ENCODE measurements around the gene KCNAB3.
"Not testable (repeated sequence)": the region's sequence is repeated elsewhere in the genome, so short reads cannot be mapped to it uniquely, and the experiment has no call there.

The KCNAB3 gene

DNA sequence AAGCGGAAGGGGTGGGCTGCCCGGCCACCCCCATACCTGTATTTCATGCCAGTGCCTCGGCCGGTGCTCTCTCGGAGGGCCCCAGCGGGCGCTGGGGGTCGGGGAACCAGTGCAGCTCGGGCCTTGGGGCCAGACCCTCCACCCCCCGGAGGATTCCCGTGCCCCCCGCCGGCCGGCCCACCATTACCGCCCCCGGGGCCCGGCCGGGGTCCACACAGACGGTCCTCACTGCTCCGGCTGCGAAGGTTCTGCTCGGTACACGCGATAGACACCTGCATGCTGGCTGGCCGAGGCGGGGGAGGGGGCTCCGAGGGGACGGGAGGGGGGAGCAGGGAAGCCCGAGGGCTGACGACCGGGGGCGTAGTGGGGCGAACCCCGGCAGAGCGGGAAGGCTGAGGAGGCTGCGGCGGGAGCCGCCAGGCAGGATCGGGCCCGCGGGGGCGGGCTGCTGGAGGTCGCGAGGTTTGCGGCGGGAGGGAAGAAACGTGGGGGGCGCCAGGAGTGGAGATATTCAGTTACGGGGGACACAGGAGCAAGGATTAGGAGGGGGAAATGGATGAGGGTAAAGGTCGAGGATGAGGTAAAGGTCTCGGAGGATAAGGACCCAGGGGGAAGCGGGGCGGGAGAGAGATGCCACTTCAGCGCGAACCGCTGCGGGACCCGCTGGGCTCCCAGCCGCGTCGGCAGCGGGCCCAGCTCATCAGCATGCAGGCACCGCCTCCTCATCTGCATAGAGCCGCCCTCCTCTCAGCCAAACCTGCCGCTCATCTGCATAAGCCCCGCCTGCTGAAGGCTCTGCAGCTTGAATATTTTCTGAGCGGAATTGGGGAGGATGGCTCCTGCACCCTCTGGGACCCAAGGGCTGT lies at the start of gene KCNAB3:
KCNAB3 (minus strand) TSS at position 699 of the 866 bp plus-strand sequence; CDS start at position 278, 421 bp downstream.
- peak; percentile 83 for DNase-seq (ENCODE audit: low spot score)

DNA sequence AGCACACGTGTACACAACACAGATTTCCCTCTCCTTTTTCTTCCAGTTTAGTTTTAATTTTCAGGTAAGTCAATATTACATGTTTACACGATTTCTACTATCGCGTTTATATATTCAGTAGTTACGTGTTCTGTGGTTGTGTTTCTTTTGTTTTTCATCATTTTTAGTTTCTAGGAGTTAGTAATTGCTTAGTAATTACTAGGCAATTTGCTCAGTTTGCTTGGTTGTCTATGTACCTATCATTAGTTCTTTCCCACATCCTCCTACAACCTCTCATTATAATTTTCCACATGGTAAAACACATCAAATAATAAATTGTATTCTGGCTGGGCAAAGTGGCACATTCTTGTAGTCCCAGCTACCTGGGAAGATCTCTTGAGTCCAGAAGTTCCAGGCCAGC lies 48.1 kb upstream of the KCNAB3 start:
- no peak for DNase-seq (ENCODE audit: low spot score)

DNA sequence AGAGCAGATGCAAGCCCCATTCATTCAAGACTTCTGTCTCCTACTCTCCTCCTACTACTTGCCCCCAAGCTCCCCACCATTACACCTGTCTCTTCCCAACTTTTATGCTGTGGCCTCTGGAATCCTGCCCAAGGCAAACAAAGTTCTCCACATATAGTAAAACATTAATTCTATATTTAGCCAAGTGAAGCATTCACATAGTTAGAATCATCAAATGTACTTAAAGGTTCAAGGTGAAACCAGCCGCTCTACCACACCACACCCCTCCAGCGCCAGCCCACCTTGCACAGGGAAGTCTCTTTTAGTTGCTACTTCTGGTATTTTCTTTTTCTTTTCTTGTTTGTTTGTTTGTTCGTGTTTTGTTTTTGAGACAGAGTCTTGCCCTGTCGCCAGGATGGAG lies 47.4 kb upstream of the KCNAB3 start:
- DNase-seq (ENCODE audit: low spot score) = no peak

DNA sequence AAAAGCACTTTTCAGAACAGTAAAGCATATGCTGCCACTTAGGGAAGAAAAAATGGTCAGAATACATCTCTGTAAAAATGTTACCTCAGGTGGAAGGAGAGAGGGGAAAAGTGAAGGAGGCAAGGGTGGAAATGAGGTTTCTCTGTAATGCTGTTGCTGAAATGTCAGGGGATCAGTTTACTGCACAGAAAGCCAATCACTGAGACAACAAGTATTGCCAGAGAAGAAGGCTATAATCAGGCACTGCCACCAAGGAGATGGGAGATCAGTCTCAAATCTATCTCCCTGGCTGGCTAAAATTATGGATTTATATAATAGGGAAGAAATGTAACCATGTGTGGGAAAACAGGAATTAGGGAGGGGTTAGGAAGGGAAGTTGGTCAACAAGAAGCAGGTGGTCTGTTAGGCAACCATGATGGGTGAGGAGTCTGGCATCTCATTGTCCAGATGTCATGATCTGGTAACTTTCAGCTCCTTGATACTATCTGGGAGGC lies 45.0 kb upstream of the KCNAB3 start:
- no peak for DNase-seq (ENCODE audit: low spot score)

DNA sequence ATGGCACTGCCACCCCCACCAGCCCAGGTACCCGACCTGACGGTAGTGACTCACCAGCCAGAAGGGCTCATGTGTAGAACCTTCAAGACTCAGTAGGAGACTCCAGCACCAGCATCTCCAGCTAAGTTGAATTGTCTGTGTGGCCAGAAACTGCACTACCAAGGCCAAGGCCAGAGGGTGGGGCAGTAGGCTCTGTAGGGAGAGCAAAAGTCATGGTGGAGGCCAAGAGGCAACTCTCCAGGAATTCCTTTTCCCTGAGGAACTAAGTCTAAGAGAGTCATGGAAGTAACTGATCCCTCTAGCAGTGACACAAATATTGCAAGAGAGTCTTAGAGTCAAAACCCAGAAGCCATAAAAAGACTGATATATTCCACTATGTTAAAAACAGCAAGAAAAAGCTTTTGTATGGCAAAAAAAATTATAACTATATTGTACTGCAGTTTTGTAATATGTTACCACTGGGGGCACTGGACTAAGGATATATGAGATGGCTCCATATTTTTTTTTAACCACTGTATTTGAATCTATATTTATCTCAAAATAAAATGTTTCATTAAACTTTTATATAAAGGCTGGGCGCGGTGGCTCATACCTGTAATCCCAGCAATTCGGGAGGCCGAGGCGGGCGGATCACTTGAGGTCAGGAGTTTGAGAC lies 42.6 kb upstream of the KCNAB3 start:
- no peak for DNase-seq (ENCODE audit: low spot score)

DNA sequence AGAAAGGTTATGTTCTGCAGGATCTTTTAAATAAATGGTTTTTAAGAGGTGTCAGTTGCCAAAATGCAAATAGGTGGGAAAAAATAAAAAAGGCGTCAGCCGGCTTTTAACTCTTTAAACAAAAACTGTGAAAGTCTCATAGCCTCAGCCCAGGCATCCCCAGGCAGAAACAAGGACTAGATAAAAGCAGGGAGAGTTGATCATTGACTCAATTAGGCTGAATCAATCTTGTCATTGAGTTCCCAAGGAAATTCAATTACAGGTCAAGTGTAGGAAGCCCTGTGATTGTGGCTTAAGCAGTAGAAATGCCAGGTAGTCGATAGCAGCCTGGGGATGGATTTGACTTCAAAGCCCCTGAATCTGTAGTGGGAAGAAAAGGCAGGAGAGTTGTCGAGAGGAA lies 42.0 kb upstream of the KCNAB3 start:
- DNase-seq (ENCODE audit: low spot score) = no peak

DNA sequence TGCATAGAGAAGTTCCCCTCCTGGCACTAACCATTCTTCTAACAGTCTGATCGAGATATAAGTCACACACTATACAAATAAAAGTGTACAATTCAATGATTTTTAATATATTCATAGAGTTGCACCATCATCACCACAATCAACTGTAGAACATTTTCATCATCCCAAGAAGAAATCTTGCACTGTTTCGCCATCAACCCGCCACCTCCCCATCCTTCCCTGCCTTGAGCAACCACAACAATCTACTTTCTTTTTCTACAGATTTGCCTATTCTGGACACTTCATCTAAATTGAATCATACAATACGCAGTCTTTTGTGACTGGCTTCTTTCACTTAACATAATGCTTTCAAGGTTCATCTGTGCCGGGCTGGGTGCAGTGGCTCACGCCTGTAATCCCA lies 39.8 kb upstream of the KCNAB3 start:
- DNase-seq (ENCODE audit: low spot score) = no peak

DNA sequence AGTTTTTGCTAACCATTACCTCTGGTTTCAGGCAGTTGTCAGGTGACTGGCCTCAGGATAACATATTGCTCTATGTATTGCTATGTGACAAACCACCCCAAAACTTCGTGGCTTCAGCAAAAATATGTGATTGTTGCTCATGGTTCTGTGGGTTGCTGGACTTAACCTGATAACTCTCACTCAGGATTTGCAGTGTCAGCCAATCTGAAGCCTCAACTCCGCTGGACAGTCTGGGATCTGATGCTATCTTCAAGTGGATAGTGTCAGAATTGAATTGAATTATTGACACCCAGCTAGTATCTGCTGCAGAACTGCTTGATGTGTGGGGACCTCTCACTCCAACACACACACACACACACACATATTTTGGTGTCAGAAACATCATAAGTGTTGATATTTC lies 38.1 kb upstream of the KCNAB3 start:
- no peak for DNase-seq (ENCODE audit: low spot score)

DNA sequence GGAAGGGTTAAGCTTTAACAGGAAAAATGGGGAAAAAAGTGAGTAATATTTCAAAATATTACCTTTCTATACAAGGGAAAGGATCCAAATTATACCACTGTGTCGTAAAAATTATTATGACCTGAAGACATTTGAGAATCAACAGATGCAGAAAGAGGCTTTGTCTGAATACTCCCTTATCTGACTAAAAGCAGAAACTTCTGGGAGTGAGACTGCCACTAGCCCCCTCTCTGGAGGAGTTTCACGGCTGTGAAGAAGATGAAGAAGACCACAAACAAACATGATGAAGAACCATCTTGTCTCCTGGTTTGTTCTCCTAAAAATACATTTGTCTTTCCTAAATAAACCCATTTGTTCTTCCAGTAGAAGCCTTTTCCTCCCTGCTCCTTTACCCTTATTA lies 31.8 kb upstream of the KCNAB3 start:
- DNase-seq (ENCODE audit: low spot score) = no peak

DNA sequence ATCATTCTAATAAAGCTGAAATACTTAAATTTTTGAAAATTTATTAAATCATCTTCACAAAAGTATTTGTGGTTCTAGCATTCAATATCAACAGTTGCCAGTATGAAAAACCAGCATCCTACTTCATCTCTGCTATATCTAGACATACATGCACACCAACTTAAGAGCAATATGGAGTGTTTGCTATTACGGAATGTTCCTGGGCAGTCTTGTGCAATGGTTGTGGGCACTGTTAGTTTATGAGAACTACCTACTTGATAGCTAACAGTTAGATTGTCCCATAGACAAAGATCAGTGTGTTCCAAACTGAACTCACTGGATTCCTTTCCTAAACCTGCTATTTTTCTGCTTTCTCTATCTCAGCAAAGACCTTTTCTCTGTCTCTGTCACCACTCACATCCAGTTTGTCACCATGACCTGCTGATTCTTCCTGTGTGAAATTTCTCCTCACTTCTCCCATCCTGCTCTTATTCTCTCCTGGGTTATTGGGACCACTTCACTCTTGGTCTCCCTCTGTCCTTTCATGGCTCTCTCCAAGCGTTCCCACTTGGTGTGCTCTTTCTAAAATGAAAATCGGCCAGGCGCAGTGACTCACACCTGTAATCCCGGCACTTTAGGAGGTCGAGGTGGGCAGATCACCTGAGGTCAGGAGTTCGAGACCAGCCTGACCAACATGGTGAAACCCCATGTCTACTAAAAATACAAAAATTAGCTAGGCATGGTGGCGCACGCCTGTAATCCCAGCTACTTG lies 30.0 kb upstream of the KCNAB3 start:
- DNase-seq (ENCODE audit: low spot score) = no peak

DNA sequence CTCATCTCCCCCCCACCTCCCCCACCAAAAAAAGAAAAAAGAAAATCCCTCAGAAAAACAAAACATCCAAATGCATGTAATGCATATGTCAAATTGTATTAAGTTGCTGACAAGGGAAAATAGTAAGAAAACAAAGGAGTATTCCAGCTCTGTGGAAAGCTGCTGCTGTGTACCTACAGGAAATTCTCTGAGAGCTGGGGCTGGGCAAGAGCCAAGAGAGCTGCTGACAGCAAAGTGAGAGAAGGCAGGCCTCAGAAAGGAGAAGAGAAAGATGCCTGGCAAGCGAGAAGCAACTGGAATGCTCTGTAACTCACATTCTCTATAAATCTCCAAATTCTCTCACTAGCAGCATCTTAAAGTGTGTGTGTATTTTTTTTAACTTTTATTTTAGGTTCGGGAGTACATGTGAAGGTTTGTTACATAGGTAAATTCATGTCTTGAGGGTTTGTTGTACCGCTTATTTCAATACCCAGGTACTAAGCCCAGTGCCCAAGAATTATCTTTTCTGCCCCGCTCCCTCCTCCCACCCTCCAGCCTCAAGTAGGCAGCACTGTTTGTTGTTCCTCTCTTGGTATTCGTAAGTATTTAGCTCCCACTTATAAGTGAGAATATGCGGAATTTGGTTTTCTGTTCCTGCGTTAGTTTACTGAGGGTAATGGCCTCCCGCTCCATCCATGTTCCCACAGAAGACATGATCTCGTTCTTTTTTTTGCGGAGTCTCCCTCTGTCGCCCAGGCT lies 26.7 kb upstream of the KCNAB3 start:
- peak; percentile 30 for DNase-seq (ENCODE audit: low spot score)

DNA sequence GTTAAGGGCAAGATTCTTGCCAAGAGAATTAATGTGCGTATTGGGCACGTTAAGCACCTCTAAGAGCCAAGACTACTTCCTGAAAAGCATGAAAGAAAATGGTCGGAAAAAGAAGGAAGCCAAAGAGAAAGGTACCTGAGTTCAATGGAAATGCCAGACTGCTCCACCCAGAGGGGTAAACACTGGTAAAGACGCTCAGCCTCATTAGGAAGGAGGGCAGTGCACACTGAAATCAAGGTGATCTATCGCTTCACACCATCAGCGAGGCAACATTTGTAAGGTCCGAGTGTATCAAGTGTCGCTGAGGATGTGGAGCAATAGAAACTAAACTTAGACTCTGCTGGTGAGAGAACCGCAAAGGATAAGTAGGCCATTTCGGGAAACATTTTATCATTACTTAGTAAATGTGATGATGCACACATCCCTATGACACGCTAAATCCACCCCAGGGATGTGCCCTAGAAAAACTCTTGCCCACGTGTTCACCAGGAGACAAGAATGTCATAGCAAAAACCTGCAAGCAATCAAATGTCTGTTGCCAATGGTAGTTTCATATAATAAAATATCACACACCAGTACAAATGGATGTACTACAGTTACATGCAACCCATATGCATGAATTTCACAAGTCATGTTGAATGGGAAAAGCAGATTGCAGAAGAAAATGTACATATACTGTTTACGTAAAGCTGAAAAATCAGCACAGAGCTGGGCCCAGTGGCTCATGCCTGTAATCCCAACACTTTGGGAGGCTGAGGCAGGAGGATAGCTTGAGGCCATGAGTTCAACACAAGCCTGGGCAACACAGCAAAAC lies 26.0 kb upstream of the KCNAB3 start:
- DNase-seq (ENCODE audit: low spot score) = peak; percentile 33

DNA sequence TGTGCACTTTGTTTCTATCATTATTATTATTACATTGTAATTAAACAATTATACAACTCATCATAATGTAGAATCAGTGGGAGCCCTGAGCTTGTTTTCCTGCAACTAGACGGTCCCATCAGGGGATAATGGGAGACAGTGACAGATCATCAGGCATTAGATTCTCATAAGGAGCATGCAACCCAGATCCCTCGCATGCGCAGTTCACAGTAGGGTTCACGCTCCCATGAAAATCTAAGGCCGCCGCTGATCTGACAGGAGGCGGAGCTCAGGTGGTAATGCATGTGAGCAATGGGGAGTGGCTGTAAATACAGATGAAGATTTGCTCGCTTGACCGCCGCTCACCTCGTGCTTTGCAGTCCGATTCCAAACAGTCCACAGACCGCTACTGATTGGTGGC lies 23.6 kb upstream of the KCNAB3 start:
- DNase-seq (ENCODE audit: low spot score) = not testable (repeated sequence)

DNA sequence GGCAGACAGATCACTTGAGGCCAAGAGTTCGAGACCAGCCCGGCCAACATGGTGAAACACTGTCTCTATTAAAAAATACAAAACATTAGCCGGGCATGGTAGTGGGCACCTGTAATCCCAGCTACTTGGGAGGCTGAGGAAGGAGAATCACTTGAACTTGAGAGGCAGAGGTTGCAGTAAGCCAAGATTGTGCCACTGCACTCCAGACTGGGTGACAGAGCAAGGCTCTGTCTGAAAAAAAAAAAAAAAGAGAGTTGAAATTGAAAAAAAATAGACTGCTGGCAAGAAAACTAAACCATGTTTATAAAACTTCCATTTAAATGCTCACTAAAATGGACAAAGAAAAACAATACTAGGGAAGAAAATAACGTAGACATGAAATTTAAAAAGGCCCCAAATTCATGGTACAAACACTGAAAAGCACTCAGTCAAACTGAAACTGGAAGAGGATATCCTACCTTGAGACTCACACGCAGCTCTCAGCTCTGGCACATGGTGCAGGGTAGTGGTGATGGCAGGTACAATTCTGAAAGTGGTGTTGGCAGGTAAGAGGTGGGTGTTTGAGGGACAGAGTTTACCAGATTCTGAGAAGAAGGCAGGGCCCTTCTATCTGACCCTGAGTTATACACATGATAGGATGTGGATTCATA lies 21.6 kb upstream of the KCNAB3 start:
- no peak for DNase-seq (ENCODE audit: low spot score)

DNA sequence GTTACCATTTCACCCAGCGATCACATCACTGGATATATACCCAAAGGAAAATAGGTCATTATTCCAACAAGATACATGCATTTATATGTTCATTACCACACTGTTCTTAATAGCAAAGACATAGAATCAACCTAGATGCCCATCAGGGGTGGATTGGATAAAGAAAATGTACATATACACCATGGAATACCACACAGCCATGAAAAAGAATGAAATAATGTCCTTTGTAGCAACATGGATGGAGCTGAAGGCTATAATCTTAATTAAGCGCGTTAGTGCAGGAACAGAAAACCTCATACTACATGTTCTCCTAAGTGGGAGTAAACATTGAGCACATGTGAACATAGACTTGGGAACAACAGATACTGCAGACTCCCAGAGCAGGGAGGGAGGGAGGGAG lies 20.9 kb upstream of the KCNAB3 start:
- no peak for DNase-seq (ENCODE audit: low spot score)

DNA sequence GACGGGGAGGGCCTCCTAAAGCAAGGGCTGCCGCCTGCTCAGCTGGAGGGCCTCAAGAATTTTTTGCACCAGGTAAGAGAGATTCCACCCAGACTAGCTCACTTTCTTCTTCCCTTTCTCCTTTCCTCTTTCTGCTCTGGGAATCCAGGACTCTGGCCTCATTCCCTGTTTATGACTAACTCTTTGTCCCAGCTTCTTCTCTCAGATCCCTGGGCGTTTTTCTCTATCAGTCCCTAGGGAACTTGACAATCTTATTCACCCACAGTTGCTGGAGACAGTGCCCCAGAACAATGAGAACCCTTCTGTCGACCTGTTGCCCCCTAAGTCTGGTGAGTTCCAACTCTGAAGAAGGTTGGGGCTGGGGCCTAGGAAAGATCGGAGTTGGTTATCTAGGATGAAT lies 18.0 kb upstream of the KCNAB3 start:
- DNase-seq (ENCODE audit: low spot score) = no peak

DNA sequence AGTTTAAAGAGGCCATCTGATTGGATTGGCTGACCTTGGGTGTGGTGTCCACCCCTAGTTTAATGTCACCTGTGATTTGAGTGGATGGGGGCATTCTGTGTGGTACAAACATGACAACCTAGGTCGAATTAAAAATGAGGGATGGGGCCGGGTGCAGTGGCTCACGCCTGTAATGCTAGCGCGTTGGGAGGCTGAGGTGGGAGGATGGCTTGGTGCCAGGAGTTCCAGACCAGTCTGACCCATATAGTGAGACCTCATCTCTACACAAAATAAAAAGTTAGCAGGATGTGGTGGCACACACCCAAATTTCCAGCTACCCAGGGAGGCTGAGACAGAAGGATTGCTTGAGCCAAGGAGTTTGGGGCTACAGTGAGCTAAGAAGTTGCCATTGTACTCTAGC lies 16.8 kb upstream of the KCNAB3 start:
- no peak for DNase-seq (ENCODE audit: low spot score)

DNA sequence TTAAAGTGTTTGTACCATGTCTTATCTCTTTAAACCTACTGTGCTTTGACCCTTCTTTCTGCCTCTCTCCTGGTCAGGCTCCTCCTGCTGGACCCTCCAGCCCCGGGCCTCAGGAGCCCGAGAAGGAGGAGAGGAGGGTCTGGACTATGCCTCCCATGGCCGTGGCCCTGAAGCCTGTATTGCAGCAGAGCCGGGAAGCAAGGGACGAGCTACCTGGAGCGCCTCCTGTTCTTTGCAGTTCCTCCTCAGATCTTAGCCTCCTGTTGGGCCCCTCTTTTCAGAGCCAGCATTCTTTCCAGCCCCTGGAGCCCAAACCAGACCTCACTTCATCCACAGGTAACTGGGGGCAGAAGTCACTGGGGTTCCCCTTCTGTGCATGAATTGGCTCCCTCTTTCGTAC lies 16.0 kb upstream of the KCNAB3 start:
- DNase-seq (ENCODE audit: low spot score) = no peak

DNA sequence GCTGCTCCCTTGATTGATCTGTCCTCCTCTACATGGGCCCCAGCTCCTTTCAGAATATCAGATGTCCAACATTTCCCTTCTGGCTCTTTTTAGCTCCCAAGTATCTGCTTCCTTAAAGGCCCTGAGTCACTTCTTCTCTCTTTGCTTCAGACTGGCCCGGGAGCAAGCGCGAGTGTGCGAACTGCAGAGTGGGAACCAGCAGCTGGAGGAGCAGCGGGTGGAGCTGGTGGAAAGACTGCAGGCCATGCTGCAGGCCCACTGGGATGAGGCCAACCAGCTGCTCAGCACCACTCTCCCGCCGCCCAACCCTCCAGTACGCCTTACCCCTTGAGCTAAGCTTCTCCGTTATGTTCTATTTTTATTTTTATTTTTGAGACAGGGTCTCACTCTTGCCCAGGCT lies 14.7 kb upstream of the KCNAB3 start:
- no peak for DNase-seq (ENCODE audit: low spot score)

DNA sequence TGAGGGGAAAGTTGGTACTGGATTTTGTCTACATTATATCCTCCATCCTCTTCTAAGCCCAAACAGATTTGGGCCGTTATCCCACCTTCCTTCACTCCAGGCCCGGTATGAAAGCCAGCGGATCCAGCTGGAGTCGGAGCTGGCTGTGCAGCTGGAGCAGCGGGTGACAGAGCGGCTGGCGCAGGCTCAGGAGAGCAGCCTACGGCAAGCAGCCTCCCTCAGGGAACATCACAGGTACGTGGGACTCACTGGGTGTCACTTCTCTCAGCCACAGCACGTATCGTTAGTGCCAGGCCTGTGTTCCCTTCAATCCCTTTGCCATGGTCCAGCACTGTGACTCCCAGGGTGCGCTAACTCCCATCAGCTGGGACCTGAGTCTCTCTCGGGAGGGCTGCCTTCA lies 13.6 kb upstream of the KCNAB3 start:
- DNase-seq (ENCODE audit: low spot score) = no peak

DNA sequence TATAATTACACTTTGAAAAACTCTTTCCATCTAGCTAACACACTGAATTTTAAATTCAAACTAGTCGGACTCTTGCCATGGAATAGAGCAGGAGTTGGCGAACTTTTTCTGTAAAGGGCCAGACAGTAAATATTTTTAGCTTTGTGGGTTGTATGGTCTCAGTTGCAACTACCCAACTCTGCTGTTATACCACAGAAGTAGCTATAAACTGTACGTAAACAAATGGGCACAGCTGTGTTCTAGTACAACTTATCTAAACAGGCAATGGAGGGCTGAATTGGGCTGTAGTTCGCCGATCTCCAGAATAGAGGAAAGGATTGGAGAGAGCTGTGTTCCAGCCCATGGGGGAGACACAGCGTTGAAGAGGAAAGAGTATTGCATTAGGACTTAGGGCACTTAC lies 11.1 kb upstream of the KCNAB3 start:
- no peak for DNase-seq (ENCODE audit: low spot score)

Measured in AG08395 (cell line).